SIG-M5 (cell line): ENCODE measurements around the gene GRHL1.

ENCODE experiments used
- DNase-seq: peaks from one replicate; lab custom pipeline; 2025; lab: John Stamatoyannopoulos, UW

The GRHL1 gene

GRCh38 chr2:9949239-9949991, 2.1 kb upstream of the GRHL1 start:
- DNase-seq, result no peak

- DNase-seq, result no peak
Observed at GRCh38 chr2:9949992-9950520, 1.4 kb upstream of the GRHL1 start.

- no peak for DNase-seq
Observed at GRCh38 chr2:9950521-9951271, 797 bp upstream of the GRHL1 start.

GRCh38 chr2:9951272-9951521, 296 bp upstream of the GRHL1 start:
- DNase-seq, result no peak

GRCh38 chr2:9952286-9952737, 819 bp downstream of the GRHL1 start:
- no peak for DNase-seq

GRCh38 chr2:9952856-9953503, 1.5 kb downstream of the GRHL1 start:
- DNase-seq, result no peak

GRCh38 chr2:9954136-9954535, 2.6 kb downstream of the GRHL1 start:
- no peak for DNase-seq

- no peak for DNase-seq
Observed at GRCh38 chr2:9958057-9958456, 6.6 kb downstream of the GRHL1 start.

GRCh38 chr2:9959262-9959661, 7.8 kb downstream of the GRHL1 start:
- DNase-seq, result no peak

- DNase-seq, result no peak
Observed at GRCh38 chr2:9961013-9961412, 9.5 kb downstream of the GRHL1 start.

- no peak for DNase-seq
Observed at GRCh38 chr2:9964334-9964980, 13.0 kb downstream of the GRHL1 start.

- no peak for DNase-seq
Observed at GRCh38 chr2:9965119-9965822, 13.8 kb downstream of the GRHL1 start.

GRCh38 chr2:9966491-9967022, 15.1 kb downstream of the GRHL1 start:
- no peak for DNase-seq

GRCh38 chr2:9967053-9967775, 15.7 kb downstream of the GRHL1 start:
- DNase-seq, result no peak

- no peak for DNase-seq
Observed at GRCh38 chr2:9968553-9969497, 17.3 kb downstream of the GRHL1 start.

- no peak for DNase-seq
Observed at GRCh38 chr2:9970200-9971044, 18.9 kb downstream of the GRHL1 start.

- DNase-seq, result no peak
Observed at GRCh38 chr2:9971105-9971818, 19.8 kb downstream of the GRHL1 start.

GRCh38 chr2:9971890-9972289, 20.4 kb downstream of the GRHL1 start:
- no peak for DNase-seq
